RPMI8226 (cell line): Measurements from ENCODE around the gene GBX1.

Source experiments
- DNase-seq: peaks from one replicate; pipeline ENCODE4 v3.0.0-alpha.2; 2015

Gene GBX1

DNA sequence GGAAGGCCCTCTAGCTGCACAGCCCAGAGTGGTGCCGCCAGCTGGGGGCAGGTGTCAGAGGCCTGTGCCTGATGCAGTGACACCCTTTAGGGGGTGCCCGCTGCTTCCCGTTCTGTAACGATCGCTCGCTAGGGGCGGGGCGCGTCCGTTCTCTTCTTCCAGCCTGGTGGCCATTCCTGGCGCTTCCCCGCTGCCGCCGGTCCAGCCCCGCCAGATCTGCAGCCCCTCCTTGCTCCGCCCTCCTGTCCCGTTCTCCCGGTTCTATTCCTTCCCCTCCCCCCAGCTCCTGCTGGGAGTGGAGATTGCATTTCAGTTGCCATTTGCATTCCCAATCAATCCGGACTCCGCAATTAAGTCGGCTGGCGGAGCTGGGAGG, 42.0 kb downstream of the GBX1 start:
- no peak for DNase-seq

GRCh38 chr7:151124899-151125399, 42.5 kb downstream of the GBX1 start:
- DNase-seq, result no peak

- no peak for DNase-seq
These were observed 43.0 kb downstream of the GBX1 start for GRCh38 chr7:151124481-151124880.

- DNase-seq, result peak; percentile 83
These were observed 43.6 kb downstream of the GBX1 start for GRCh38 chr7:151123822-151124464.

- no peak for DNase-seq
These were observed 44.2 kb downstream of the GBX1 start for GRCh38 chr7:151123158-151123821.

DNA sequence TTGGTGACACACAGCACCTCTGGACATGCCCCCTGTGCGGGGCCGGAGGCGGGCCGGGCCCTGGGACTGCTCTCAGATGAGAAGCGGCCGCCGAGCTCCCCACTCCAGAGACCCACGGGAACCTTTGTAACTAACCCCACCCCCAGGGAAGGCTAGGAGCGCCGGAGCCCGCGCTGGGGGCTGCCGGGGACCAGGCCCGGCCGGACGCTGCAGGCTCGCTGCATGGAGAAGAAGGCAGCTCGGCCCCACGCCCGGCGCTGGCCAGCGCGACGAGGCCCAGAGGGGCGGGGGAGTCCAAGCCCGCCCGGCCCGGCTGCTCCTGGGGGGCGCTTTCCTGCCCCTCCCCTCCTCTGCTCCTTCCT, 44.7 kb downstream of the GBX1 start:
- DNase-seq, result no peak

- DNase-seq, result no peak
These were observed 45.2 kb downstream of the GBX1 start for GRCh38 chr7:151122276-151122675.

- DNase-seq, result no peak
These were observed 45.9 kb downstream of the GBX1 start for GRCh38 chr7:151121380-151122170.

GRCh38 chr7:151120896-151121295, 46.6 kb downstream of the GBX1 start:
- DNase-seq, result no peak

- DNase-seq, result no peak
These were observed 47.6 kb downstream of the GBX1 start for GRCh38 chr7:151119902-151120301.

DNA sequence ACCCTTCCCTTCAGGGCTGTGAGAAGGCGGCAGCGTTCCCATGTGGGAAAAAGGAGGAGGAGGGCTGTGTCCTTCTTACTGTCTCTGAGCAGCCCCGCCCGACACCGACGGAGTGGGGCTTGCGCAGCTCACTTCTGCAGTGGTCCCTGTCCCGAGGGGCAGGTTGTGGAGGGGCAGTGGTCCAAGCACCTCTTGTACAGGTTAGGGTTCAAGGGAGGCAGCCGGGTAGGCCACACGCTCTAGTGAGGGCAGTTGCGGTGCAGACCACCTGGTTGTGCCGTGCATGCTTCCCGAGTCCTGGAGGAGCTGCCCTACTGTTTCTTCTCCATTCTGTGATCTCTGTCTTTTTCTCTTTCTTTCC, 48.5 kb downstream of the GBX1 start:
- DNase-seq, result no peak

- DNase-seq, result no peak
These were observed 49.1 kb downstream of the GBX1 start for GRCh38 chr7:151118108-151119054.

DNA sequence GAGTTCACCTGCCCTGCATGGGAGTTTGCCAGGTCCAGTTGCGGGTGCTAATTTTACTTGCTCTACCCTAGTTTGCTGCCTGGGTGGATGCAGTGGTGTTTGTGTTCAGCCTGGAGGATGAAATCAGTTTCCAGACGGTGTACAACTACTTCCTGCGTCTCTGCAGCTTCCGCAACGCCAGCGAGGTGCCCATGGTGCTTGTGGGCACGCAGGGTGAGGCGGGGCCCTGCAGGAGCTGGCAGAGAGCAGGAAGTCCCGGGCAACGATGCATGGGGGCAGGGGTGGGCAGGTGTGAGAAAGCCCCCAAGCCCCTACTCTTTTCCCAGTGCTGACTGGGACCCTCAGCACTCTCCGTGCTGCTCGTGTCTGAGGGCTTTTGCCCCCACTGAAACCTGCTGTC, 49.9 kb downstream of the GBX1 start:
- DNase-seq, result no peak

GRCh38 chr7:151116603-151117440, 50.7 kb downstream of the GBX1 start:
- no peak for DNase-seq

DNA sequence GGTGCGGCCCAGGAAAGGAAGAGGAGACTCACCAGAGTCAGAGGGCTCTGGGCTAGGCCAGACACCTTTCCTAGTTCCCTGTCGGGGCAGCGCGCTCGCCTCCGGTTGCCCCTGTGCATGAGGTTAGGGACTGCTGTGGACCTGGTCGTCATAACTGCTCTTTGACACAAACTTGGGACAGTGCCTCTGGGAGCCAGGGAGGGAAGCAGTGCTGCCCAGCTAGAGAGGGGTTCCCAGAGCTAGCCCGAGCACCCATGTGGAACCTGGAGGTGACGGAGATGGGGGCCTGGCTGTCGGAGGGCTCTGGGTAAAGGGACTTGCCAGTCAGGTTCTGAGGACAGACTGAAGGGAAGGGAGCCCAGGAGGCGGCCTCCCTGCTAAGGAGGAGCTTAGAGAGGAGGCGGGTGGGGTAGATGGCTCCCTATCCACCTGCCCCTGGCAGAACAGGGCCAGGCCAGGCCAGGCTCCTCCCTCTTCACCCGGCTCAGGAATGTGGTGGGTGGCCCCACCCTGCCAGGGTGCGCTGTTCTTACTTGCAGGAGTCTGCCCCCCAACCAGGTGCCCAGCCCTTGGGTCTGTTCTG, 51.6 kb downstream of the GBX1 start:
- no peak for DNase-seq

DNA sequence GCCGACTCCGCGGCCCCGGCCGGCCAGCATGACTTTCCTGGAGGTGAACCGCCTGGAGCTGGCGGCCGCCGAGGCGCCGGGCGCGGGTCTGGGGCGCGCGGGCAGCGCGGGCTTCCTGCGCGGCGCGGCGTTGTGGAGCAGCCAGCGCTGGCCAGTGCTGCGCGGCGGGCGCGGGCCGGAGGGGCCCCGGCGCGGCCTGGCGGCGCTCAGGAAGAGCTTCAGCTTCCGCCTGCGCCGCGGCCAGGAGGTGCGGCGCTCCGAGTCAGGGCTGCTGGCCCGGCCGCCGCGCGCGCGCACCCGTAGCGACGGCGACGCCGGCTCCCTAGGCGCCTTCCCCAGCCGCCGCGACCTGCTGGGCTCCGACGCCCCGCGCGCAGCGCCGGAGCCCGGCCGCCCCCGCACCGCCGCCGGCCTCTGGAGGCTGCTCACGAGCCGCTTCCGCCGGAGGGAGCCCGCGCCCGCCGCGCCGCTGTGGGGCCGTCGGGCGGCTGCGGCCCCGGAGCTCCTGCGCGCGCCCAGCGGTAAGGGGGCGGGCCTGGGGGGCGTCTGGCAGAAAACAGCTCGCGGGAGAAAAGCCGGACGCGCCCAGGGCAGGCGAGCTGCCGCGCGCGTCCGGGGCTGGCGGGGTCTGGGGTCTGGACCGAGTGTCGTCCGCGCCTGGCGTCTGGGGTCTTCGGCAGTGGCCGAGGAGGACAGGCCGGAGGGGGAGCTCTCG, 52.2 kb downstream of the GBX1 start:
- no peak for DNase-seq

- DNase-seq, result no peak
These were observed 53.1 kb downstream of the GBX1 start for GRCh38 chr7:151114151-151115090.

DNA sequence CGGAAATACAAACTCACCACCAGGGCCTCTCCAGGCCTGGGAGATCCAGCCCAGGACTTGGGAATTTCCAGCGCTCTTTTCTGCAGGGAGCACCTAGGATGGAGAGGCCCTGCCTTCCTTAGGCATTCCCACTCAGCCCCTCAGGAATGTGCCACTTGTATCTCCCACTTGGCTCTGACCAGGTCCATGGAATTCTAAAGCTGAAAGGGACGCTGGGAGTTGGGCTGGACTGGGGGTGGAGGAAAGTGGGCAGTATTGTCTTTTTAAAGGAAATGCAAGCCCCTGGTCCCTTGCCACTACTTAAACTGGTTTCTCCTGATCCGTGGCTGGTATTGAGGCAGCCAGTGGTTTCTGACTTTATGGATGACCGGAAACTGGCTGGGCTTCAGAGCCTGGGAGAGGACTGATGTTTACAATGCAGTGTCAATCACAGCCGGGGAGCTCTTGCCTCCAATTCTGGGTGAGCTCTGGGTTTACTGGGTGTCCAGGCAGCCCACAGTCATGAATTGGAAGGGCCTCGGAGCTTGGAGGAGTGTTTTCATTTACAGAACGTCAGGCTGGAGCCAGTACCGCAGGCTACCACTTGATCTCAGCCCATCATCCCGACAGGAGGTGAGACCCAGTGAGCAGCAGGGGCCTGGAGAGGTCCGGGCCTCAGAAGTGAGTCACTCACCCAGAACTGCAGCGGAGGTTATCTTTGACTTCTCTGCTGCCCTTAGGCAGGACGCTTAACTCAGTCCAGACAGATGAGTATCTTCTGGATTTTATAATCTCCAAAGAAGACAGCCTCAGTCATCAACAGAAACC, 53.9 kb downstream of the GBX1 start:
- DNase-seq, result no peak
